Measurements from ENCODE around the gene ZNG1F. TPM values are rescaled to one million over a fixed set of nuclear protein-coding genes. Genes with fewer than 3 reads are reported as not detected.
"Not testable (repeated sequence)": the region's sequence is repeated elsewhere in the genome, so short reads cannot be mapped to it uniquely, and the experiment has no call there.

The ZNG1F gene
- total RNA-seq, 1 donor from 2014 or later = 14.2 TPM

- H3K4me2 ChIP-seq = no peak overlapping the region
- peaks cover 4% of the 10 kb centered on the region for H3K9me3 ChIP-seq (ENCODE audit: low read depth)
- H3F3A ChIP-seq (ENCODE audit: low read depth) = peaks cover 5% of the 10 kb centered on the region
- no peak overlapping the region for H3K4me3 ChIP-seq
- Mint-ChIP-seq H3K4me3 (no peak overlapping the region), H3K27ac (no peak overlapping the region), H3K9me3 (peaks cover 8% of the 10 kb centered on the region), H3K36me3 (no peaks in the 10 kb centered on the region), H3K27me3 (ENCODE audit: insufficient read depth, low read depth) (no peaks in the 10 kb centered on the region), H3K4me1 (no peaks in the 10 kb centered on the region)
- peaks cover 45% of the 10 kb centered on the region for H3K27me3 ChIP-seq
- H3K36me3 ChIP-seq = no peaks in the 10 kb centered on the region
- no peak overlapping the region for H3K27ac ChIP-seq
- DNase-seq (ENCODE audit: low spot score) = peak; percentile 13
- no peak overlapping the region for H3K9ac ChIP-seq
- TF ChIP-seq CTCF (IDR thresholded peaks at IDR 0.05) = no peak
- TF ChIP-seq EZH2phosphoT487 (IDR thresholded peaks at IDR 0.05) = no peak
- no peak for TF ChIP-seq EZH2 (IDR thresholded peaks at IDR 0.05)
- H4K20me1 ChIP-seq (ENCODE audit: low read depth) = no peaks in the 10 kb centered on the region
- H2AFZ ChIP-seq (replicated peaks) = no peak overlapping the region
- H3K79me2 ChIP-seq (ENCODE audit: low read depth) = no peaks in the 10 kb centered on the region
- H3K4me1 ChIP-seq = no peaks in the 10 kb centered on the region
These were observed 40.6 kb upstream of the ZNG1F start for GRCh38 chr9:41229408-41230401.

- H3K9ac ChIP-seq; H3K27ac Mint-ChIP-seq; H3K4me2 ChIP-seq; H3K36me3 Mint-ChIP-seq; H3K4me1 ChIP-seq; H3K9me3 Mint-ChIP-seq; H2AFZ ChIP-seq (replicated peaks); H3K79me2 ChIP-seq (ENCODE audit: low read depth); DNase-seq (ENCODE audit: low spot score); H4K20me1 ChIP-seq (ENCODE audit: low read depth); H3K4me1 Mint-ChIP-seq; H3K36me3 ChIP-seq; H3F3A ChIP-seq (ENCODE audit: low read depth); H3K27ac ChIP-seq; H3K4me3 ChIP-seq; H3K27me3 Mint-ChIP-seq (ENCODE audit: insufficient read depth, low read depth); H3K4me3 Mint-ChIP-seq; H3K27me3 ChIP-seq; H3K9me3 ChIP-seq (ENCODE audit: low read depth): not testable (repeated sequence)
These were observed 30.7 kb upstream of the ZNG1F start for GRCh38 chr9:41219831-41220230.

GRCh38 chr9:41188439-41188838 lies 678 bp downstream of the ZNG1F start:
- H3K27me3 ChIP-seq; H3K9me3 Mint-ChIP-seq; H4K20me1 ChIP-seq (ENCODE audit: low read depth); H3K9me3 ChIP-seq (ENCODE audit: low read depth); H3K4me2 ChIP-seq; H3K27me3 Mint-ChIP-seq (ENCODE audit: insufficient read depth, low read depth); H3K4me3 ChIP-seq; H3K27ac Mint-ChIP-seq; H2AFZ ChIP-seq (replicated peaks); H3K4me1 ChIP-seq; H3K36me3 Mint-ChIP-seq; H3F3A ChIP-seq (ENCODE audit: low read depth); H3K4me1 Mint-ChIP-seq; H3K79me2 ChIP-seq (ENCODE audit: low read depth); H3K4me3 Mint-ChIP-seq; H3K27ac ChIP-seq; H3K9ac ChIP-seq; DNase-seq (ENCODE audit: low spot score); H3K36me3 ChIP-seq: not testable (repeated sequence)

- H3F3A ChIP-seq (ENCODE audit: low read depth); H3K4me2 ChIP-seq; H4K20me1 ChIP-seq (ENCODE audit: low read depth); H3K27me3 Mint-ChIP-seq (ENCODE audit: insufficient read depth, low read depth); H3K9me3 ChIP-seq (ENCODE audit: low read depth); H3K4me1 Mint-ChIP-seq; H3K36me3 Mint-ChIP-seq; H3K27ac ChIP-seq; H2AFZ ChIP-seq (replicated peaks); DNase-seq (ENCODE audit: low spot score); H3K79me2 ChIP-seq (ENCODE audit: low read depth); H3K4me1 ChIP-seq; H3K27me3 ChIP-seq; H3K9ac ChIP-seq; H3K9me3 Mint-ChIP-seq; H3K36me3 ChIP-seq; H3K27ac Mint-ChIP-seq; H3K4me3 ChIP-seq; H3K4me3 Mint-ChIP-seq: not testable (repeated sequence)
These were observed 14.1 kb downstream of the ZNG1F start for GRCh38 chr9:41174994-41175393.

GRCh38 chr9:41150116-41150515 lies 39.0 kb downstream of the ZNG1F start:
- H3K27me3 Mint-ChIP-seq (ENCODE audit: insufficient read depth, low read depth); H3K9me3 ChIP-seq (ENCODE audit: low read depth); H3F3A ChIP-seq (ENCODE audit: low read depth); H2AFZ ChIP-seq (replicated peaks); DNase-seq (ENCODE audit: low spot score); H3K4me2 ChIP-seq; H3K27me3 ChIP-seq; H4K20me1 ChIP-seq (ENCODE audit: low read depth); H3K79me2 ChIP-seq (ENCODE audit: low read depth); H3K36me3 ChIP-seq; H3K9ac ChIP-seq; H3K27ac Mint-ChIP-seq; H3K4me1 Mint-ChIP-seq; H3K27ac ChIP-seq; H3K9me3 Mint-ChIP-seq; H3K4me1 ChIP-seq; H3K4me3 ChIP-seq; H3K36me3 Mint-ChIP-seq; H3K4me3 Mint-ChIP-seq: not testable (repeated sequence)

GRCh38 chr9:41141878-41142277 lies 47.2 kb downstream of the ZNG1F start:
- not testable (repeated sequence) for H3K4me3 Mint-ChIP-seq; H3K36me3 Mint-ChIP-seq; H3K36me3 ChIP-seq; H2AFZ ChIP-seq (replicated peaks); H3K27ac ChIP-seq; H3K4me2 ChIP-seq; DNase-seq (ENCODE audit: low spot score); H3K4me1 Mint-ChIP-seq; H3K4me1 ChIP-seq; H3K27me3 ChIP-seq; H3K27me3 Mint-ChIP-seq (ENCODE audit: insufficient read depth, low read depth); H3K9ac ChIP-seq; H3K9me3 Mint-ChIP-seq; H4K20me1 ChIP-seq (ENCODE audit: low read depth); H3K9me3 ChIP-seq (ENCODE audit: low read depth); H3F3A ChIP-seq (ENCODE audit: low read depth); H3K4me3 ChIP-seq; H3K27ac Mint-ChIP-seq; H3K79me2 ChIP-seq (ENCODE audit: low read depth)

- not testable (repeated sequence) for H4K20me1 ChIP-seq (ENCODE audit: low read depth); H3K9ac ChIP-seq; H3K4me3 Mint-ChIP-seq; H3K36me3 ChIP-seq; H3K4me3 ChIP-seq; DNase-seq (ENCODE audit: low spot score); H3K9me3 Mint-ChIP-seq; H3F3A ChIP-seq (ENCODE audit: low read depth); H3K4me2 ChIP-seq; H2AFZ ChIP-seq (replicated peaks); H3K27ac ChIP-seq; H3K27ac Mint-ChIP-seq; H3K9me3 ChIP-seq (ENCODE audit: low read depth); H3K4me1 Mint-ChIP-seq; H3K36me3 Mint-ChIP-seq; H3K79me2 ChIP-seq (ENCODE audit: low read depth); H3K4me1 ChIP-seq; H3K27me3 Mint-ChIP-seq (ENCODE audit: insufficient read depth, low read depth)
- H3K27me3 ChIP-seq = peaks cover 27% of the 10 kb centered on the region
These were observed 60.5 kb downstream of the ZNG1F start, which contains the start of gene FOXD4L6 for GRCh38 chr9:41128581-41128980. Gene FOXD4L6 (minus strand): TSS chr9:41128681. CDS start chr9:41128383, 298 bp downstream.
